Activated naive CD8-positive, alpha-beta T cell treated with anti-CD3 and anti-CD28 coated beads, Interleukin-2, amount 50 U/mL, for 16 hours (primary cell): ENCODE data around the gene NFATC2.

Source experiments
- DNase-seq: peaks from one replicate; pipeline ENCODE4 v3.0.0-alpha.2; 2020; ENCODE audit warnings: low read depth, low spot score

The NFATC2 gene

DNA sequence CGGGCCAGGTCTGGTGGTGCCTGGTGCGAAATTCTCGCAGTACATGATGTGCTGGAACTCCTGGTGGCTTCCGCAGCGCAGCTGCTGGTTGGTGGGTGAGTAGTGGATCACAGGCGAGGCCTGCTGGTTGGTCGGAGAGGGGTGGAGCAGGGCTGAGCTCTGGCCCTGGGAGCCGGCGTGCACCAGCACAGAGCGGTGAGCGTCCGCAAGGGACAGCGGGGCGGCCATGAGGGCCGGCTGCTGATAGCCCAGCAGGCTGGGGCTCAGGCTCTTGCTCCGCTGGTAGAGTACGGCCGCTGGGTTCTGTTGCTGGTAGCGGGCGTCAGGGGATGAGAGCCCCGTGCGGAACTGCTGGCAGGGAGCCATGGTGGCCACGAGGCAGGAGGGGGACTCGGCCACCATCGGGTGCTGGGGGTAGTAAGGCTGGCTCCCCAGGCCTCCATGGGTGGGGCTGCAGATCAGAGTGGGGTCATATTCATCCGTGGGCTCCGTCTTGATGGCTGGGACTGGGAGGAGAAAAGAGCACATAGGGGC lies 110.2 kb downstream of the NFATC2 start:
- DNase-seq, result no peak

DNA sequence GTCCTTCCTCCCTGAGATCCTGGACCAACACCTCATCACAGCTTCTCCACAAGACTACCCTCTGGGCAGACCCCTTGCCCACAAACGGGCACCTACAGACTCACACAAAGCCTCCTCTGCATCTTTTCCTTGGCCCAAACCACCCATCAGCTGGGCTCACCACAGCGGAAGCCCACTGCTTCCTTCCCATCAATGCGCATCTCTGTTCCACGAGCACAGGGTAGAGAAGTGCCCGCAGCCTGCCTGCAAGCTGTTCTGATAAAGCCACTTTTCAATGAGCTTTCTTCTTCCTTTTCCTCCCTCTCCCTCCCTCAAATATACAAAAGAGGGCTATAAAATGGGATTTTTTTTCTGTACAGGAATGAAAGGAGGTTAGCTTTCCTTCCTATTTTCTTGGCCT lies 111.2 kb downstream of the NFATC2 start:
- DNase-seq, result no peak

DNA sequence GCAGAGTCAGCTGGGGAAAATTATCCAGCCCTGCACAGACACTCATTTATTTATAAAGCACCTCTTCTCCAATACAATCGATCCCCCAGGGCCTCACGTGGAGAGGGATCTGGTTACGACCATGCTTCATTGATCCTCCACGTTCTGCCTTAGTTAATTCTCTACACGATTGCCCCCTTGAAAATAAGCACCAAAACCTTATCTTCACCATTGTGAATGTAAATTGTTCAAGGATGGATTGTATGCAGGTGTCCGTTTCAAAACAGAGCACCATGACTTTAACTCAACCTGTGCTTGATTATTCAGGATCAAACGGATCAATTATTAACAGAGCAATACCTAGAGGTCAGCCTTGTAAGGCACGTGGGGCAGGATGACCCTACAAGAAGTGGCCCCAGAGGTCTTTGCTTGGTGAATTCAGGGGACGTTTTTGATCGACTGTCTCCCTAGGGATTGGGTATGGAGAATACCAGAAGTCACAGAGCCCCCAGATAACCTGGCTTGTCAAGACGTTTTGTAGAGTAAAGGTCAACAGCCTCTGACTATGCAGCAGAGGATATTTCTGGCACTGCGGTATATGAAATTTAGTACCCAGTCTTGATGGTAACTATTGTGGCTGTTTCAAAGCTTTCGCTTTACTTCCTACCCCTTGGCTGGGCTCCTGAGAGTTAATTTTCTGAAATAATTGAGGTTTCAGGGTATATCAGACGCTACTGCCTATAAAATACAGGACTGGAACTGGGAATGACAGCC lies 112.1 kb downstream of the NFATC2 start:
- no peak for DNase-seq

DNA sequence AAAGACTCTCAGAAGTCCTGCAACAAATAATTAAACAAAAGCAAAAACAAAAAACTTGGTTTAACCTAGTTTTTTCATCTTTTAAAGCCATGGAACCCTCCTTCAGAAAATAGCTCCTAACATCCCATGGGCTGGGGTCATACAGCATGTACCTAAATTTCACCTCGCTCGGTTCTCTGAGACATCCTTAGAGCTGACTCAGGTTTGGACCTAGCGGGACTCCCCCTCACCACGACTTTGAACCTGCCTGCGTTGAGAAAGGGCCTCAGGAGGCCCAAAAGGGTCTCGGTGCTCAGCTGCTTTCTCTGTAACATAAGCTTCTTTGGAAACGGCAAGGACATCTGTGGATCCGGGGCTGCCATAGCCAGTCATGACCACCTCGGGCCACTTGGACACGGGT lies 112.8 kb downstream of the NFATC2 start:
- DNase-seq, result no peak

DNA sequence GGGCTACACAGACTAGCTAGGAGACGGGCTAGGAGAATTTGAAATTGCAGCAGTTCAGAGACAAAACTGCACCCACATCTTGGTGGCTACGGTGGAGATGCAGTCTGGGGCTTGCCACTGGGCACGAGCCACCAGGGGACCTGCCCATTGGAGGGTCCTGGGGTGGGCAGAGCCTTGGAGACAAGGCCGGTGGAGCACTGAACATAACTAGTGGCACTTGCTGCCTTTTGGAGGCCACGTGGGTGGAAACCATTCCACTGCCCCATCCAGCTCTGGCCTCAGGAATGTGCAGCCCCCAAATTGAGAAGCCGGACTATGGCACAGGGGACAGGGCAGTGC lies 113.4 kb downstream of the NFATC2 start:
- no peak for DNase-seq

DNA sequence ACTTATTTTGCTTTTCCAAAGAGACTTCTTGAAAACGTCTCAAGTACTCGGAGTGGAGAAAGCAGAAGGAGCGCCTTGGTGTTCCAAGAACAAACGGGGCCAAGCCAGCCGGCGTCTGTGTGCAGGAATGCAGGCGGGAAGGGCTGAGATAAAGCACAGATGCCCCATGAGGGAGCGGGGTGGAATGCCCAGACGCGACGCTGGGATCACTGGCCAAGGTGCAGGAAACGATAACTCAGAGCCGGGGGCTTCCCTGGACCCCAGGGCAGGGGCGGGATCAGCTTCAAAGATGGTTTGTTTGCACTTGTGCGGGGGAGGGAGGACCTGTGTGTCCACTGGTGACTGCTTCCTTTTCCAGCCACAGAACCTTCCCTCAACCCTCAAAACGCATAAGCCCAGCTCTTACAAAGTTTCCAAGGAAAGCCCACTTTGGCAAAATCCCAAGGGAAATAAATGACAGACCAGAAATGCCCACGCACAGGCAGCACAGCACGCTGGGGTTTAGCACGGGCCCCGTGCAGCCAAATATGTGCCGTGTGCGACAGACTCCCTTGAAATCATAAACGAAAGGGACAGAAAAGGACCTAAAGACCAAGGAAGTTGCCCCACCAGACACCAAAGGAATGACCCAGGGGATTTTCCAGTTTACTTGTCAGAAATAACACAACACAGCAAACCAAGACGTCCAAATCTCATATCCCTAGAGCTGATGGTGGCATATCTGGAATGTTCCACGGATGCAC lies 113.9 kb downstream of the NFATC2 start:
- no peak for DNase-seq

DNA sequence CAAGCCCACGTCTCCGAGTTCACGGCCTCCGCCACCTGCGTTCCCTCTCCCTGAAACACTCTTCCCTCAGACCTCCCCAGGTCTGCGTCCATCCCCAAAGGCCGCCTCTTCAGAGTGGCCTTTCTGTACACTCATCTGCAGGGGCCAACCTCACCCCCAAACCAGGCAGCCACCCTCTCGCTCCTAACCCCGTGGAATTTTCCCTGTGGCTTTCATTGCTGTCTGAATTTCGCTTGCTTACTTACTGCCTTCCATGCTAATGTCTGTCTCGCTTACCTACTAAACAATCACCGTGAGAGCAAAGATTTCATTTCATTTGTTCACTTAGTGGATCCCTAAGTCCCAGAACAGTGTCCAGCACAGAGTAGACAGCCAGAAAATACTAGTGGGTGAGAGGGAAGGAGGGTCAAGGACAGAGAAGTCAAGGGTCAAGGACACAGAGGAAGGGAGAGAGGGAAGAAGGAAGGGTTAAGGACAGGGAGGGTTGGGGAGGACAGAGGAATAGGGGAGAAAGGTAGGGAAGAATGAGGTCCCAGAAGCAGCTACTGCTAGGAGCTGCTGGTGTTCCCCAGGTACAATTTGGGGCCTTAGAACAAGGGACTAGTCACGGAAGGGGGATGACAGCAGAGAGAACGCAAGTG lies 114.7 kb downstream of the NFATC2 start:
- DNase-seq, result no peak

DNA sequence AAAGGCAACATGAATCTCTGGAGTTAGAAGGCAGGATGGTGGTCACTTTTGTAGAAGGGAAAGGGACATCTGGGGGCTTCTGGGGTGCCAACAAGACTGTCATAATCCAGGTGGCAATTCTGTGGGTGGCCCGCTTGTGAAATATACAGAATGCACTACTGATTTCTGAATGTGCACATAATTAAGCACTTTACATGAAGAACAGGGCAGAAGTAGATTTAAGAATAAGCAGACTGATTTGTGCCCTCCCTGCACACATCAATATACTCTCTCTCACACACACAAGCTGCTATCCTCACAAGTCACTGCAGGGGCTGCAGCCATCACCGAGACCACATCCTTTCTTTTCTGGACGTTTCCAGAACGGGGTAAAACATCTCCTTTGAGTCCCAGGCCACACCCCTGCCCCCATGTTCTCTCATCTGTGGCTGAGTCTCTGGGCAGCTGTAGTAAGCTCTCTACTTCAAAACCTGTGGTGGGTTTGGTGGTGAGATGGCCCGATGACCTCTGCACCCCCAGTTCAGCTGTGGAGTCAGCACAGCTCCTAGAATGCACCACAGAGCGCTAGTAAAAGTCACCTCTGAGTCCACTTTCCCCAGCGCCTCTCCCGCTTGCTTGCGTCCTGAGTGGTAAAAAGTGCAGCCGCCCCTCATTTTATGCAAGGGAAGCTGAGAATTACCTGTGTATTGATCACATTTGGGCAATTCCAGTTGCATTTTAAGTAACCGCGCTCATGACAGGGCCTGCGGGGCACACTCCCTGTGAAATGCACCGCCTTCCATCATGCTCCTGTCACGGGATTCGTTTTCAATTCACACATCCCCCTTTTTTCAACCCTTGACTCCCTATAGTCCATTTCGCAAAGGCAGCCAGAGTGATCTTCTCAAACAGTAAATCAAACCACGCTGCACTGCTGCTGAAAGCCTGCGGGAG lies 115.5 kb downstream of the NFATC2 start:
- DNase-seq, result no peak

DNA sequence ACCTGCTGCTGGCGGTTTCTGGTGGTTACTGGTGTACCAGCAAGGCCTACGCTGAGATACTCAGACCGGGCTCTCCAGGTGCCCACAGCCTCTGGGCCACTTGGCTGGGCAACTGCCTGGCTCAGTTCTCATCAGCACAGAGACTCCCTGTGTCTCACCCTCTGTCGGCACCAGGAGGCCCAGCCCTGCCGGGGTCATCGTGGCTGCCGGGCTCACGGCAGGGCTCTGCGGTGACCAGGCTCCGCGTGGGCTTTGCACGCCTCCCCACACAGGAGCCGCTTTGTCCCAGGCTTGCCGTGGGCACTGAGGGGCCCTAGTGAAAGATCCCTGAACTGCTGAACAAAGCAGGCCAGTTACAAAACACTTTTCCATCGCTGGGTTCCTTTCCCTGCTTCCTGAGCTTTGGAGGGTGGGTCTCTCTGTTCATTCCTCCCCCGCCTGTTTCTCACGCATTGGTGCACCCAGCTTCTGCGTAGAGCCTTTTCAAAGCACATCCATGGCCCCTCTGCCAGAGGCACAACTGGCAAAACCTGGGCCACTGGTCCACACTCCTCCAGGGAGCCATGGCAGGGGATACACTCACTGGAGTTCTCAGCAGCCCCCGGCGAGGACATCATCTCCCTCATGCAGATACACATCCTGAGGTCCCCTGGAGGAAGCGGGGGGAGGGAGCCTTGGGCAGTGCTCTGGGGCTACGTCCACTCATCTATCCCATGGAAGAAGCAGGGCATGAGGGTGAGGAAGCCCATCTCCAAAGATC lies 117.0 kb downstream of the NFATC2 start:
- DNase-seq, result no peak

DNA sequence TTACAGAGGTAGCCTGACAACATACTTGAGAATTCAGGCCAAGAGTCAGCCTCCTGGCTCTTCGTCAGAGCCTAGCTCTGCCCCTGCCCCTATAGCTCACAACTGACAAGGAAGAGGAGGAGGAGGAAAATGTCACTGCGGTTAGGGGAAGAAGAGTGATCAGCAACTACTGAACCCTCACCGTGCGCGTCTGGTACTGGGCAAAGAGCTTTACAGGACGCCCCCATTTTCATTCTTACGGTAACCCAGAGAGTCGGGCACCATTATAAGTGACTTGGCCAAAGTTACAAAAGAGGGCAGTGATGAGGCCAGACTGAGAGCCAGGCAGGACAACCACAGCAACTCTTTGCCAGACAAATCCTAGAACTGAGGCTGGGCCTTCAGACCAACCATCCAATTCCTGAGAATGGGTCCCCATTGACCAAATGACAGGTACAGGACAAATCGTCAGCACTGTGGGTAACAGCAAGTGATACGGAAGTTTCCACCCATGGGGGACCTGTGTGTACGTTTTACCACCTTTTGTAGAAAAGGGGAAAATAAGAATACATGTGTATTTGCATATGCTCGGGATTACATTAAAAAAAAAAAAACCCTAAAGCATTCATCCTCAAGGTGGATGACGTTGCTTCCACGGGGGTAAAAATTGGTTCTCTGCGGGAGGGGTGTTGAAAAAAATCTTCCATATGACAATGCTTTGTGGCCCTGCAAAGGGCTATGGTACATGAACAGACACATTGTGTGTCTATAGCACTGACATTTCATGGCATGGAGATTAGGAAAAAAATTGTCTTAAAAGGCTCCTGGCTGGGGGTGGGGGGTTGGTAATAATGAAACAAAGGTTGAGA lies 118.0 kb downstream of the NFATC2 start:
- DNase-seq, result no peak

DNA sequence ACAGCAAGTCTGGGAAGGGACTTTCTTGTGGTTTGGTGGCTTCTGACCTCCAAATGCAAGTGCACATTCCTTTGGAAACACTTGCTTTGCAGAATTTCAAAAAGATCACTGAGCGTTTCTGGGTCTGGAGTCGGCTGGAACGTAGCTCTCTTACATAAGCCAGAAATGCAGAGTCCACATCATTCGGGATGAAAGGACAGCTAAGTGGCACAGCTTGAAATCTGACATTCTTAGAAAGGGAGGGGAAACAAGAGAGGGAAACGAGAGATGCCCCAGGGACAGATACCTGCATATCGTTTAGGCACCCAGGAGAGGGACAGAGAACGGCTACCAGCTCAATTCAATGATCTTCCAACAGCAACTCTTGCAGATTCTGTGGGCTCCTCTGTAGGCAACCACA lies 118.7 kb downstream of the NFATC2 start:
- no peak for DNase-seq

DNA sequence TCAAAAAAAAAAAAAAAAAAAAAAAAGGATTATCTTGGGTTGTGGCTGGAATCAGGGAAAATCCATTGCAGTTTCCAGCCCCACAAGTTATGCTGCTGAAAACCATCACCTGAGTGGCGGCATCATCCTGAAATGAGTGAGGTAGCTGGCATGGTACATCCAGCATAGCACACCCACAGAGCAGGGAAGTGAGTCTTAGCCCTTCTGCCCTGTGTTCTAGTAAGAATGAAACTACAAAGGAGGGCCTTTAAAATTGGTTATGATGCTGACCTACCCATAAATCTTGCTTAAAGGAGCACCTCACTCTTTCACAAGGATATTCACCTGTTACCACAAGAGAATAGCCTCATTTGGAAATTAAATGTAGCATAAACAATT lies 119.2 kb downstream of the NFATC2 start:
- DNase-seq, result no peak

DNA sequence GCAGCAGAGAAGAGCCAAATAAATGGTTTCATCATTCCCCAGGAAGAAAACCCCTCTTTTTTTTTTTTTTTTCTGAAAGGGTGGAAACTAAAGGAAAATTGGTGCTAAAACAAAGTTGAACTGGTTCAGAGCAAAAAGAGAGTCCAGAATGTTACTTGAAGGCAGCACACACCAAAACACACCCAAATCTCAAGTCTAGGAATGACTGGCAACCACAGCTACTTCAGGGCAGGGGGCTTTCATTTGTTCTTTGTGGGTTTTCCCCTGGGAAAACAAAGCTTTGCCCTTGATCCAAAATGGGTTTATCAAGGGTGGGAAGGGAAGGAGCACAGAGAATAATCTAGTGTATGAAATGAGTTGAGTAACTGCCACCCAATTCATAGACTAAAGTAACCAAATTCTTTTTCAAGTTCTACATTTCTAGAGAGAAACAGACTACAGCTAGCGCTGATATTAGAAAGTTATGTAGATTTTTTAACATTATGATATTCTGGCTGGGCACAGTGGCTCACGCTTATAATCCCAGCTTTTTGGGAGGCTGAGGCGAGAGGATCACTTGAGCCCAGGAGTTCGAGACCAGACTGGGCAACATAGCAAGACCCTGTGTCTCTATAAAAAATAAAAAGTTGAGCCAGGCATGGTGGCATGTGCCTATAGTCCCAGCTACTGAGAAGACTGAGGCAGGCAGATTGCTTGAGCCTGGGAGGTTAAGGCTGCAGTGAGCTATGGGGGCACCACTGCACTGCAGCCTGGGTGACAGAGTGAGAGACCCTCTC lies 119.8 kb downstream of the NFATC2 start:
- DNase-seq, result no peak

DNA sequence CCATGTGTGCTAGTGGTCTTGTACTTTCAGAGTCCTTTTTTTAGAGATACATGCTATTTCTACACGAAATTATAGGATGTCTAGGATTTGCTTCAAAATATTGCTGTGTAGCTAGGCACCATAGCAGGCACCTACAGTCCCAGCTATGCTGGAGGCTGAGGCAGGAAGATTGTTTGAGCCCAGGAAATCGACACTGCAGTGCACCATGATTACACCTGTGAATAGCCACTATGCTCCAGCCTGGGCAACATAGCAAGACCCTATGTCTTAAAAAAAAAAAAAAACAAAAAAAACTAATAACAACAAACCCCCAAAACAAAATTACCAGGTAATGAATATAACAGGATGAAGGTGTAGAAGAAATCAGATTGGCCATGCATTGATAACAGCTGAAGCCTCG lies 121.7 kb downstream of the NFATC2 start:
- no peak for DNase-seq

DNA sequence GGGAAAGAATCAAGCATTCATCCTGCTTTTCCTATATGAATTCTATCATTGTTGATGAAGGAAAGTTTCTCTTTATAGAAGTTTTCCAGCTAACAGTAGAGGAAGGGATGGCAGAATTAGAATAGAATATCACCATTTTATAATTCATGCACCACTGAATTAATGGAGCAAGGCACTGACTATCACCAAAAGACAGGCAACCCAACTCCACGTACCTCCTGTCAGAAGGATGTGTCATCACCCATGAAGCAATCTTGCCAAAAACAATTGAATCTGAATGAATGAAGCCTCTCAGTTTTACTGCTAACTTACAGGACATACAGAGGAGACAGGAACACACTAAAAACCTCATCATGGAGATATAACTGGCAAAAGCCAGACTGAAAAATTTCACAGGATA lies 122.4 kb downstream of the NFATC2 start:
- DNase-seq, result no peak

DNA sequence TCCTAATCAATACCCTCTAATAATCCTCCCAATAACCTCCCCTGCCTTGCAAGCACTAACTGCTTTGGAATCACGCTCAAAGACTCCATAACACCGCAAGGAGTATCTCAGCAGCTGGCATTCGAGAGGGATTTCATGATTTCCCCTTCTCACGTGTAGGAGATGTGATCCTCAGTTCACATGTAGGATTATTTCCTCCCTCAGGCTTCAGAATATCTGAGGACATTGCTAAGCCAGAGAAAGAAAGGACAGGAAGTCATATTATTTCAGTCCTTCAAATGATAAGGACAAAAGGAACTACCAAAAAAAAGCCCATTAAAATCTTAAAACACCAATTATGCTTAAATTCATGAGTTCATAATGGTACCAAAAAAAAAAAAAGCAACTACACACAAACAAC lies 122.9 kb downstream of the NFATC2 start:
- DNase-seq, result no peak

DNA sequence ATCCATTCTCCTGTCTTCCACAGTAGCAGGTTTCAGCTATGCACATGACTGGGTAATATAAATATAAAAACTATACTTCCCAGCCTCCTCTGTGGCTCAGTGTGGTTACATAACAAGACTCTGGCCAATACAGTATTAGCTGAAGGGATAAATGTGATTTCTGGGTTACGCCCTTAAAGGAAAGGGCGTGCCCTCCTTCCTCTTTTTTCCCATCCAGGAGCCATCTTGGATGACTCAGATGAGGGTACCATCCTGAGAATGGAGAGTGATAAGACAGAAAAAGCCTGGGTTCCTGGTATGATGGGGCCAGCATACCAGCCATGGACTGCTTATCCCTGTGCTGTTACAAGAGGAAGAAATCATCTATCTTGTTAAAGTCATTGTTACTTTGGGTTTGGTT lies 123.3 kb downstream of the NFATC2 start:
- DNase-seq, result no peak

DNA sequence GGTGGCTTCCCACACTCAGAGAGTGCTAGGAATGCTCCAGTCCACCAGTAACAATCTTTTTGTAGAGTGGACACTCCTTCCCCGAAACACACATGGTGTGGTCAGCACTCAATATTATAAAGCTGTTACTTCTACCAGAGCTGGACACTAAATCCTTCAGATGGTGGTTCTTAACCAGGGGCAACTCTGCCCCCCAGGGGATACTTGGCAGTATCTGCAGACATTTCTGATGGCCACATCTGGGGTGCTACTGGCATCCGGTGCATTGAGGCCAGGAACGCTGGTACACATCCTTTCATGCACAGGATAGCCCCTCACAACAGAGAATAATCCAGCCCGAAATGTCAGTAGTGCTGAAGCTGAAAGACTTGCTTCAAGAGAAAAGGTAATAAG lies 124.4 kb downstream of the NFATC2 start:
- DNase-seq, result no peak
